ENCODE data around the gene MYPOP. TPM values are rescaled to one million over a fixed set of nuclear protein-coding genes. Genes with fewer than 3 reads are reported as not detected.

The MYPOP gene
- total and polyA plus RNA-seq, 2 of the 13 experiments (the other 11 are each of a cell fraction or from before 2014, with no cell fraction given) = 2.3 to 2.7 TPM

GRCh38 chr19:45918721-45919120 is 16.3 kb upstream of the MYPOP start:
- Histone ChIP-seq H3K4me2 (ENCODE audit: low read depth, low read length) (no peak overlapping the region), H3K4me3 (replicated peaks in 1 of 3; ENCODE audit: insufficient read depth in 1 of 3, low read depth in 2 of 3, low read length in 3 of 3) (no peak overlapping the region), H3K9ac (ENCODE audit: insufficient read depth, low read depth, low read length) (no peak overlapping the region), H3K79me2 (ENCODE audit: insufficient read depth, low read length) (no peaks in the 10 kb centered on the region), H3K4me1 (ENCODE audit: insufficient read depth, low read length) (peaks cover 24% of the 10 kb centered on the region), H3K27me3 (ENCODE audit: control insufficient read depth in 1 of 2, insufficient read depth in 2 of 2, low read length in 2 of 2) (peaks cover 0 to 11% of the 10 kb centered on the region in 2 experiments; a peak in 2 of 5 replicates), H2AFZ (ENCODE audit: low read length) (no peak overlapping the region), H4K20me1 (ENCODE audit: insufficient read depth, low read length) (no peaks in the 10 kb centered on the region), H3K36me3 (replicated peaks in 1 of 2; ENCODE audit: control insufficient read depth in 1 of 2, insufficient read depth in 2 of 2, low read length in 2 of 2) (no peaks in the 10 kb centered on the region), H3K27ac (ENCODE audit: extremely low read length, insufficient read depth, low read length) (no peak overlapping the region), H3K9me3 (ENCODE audit: low read length) (no peaks in the 10 kb centered on the region)
- in situ Hi-C loops (cut with HindIII; ENCODE audit: extremely low pct_ligation_motif_present, low pct_unique_long_range_greater_than_20kb) (loop anchor here (10.0 kb wide), 1 partner anchor 86 kb away; no protein-coding TSS in a partner anchor), intact Hi-C loops (cut with micrococcal nuclease; ENCODE audit: unreplicated experiment) (no loop called here)
- ChIA-PET CTCF (ENCODE audit: low intra/inter-chr PET ratio, low total read pairs) (no interaction called here), POLR2A (interaction anchor here (0.8 kb wide), 1 partner anchor 76 kb away, joined by 3 read pairs; the partner anchor contains the start of gene CCDC61)
- FAIRE-seq (no peak), DNase-seq (ENCODE audit: low spot score) (no peak), ATAC-seq (no peak)
- TF ChIP-seq ZNF674 (CRISPR knock-in tag; IDR thresholded peaks at IDR 0.05; ENCODE audit: low read depth) = no peak
- TF ChIP-seq ZMAT5 (CRISPR knock-in tag; IDR thresholded peaks at IDR 0.05; ENCODE audit: borderline replicate concordance, low read depth) = no peak
- no peak for TF ChIP-seq ISL2 (CRISPR knock-in tag; IDR thresholded peaks at IDR 0.05)
- no TSS peak for BruUV-seq (replicated peaks)
- WGBS (ENCODE audit: low lambda C conversion rate) = 14% methylated on average over 4 of the region's 4 CpGs

GRCh38 chr19:45917421-45918091 is 15.1 kb upstream of the MYPOP start:
- no TSS peak for BruUV-seq (replicated peaks)
- H3K36me3 ChIP-seq (replicated peaks in 1 of 2; ENCODE audit: control insufficient read depth in 1 of 2, insufficient read depth in 2 of 2, low read length in 2 of 2) = no peaks in the 10 kb centered on the region
- no peak for FAIRE-seq
- H3K27ac ChIP-seq (ENCODE audit: extremely low read length, insufficient read depth, low read length) = no peak overlapping the region
- in situ Hi-C loops (cut with HindIII; ENCODE audit: extremely low pct_ligation_motif_present, low pct_unique_long_range_greater_than_20kb) = loop anchor here (10.0 kb wide), 1 partner anchor 87 kb away; no protein-coding TSS in a partner anchor
- ChIA-PET CTCF (ENCODE audit: low intra/inter-chr PET ratio, low total read pairs) (no interaction called here), POLR2A (interaction anchor here (2.4 kb wide), 1 partner anchor 54 kb away, joined by 5 read pairs; the partner anchor contains the start of genes FOXA3 and SYMPK)
- intact Hi-C loops (cut with micrococcal nuclease; ENCODE audit: unreplicated experiment) = no loop called here
- H3K4me2 ChIP-seq (ENCODE audit: low read depth, low read length) = no peak overlapping the region
- WGBS (ENCODE audit: low lambda C conversion rate) = 0% methylated on average over 2 of the region's 4 CpGs
- H3K4me3 ChIP-seq (replicated peaks in 1 of 3; ENCODE audit: insufficient read depth in 1 of 3, low read depth in 2 of 3, low read length in 3 of 3) = no peak overlapping the region
- H3K9me3 ChIP-seq (ENCODE audit: low read length) = no peaks in the 10 kb centered on the region
- H3K79me2 ChIP-seq (ENCODE audit: insufficient read depth, low read length) = no peaks in the 10 kb centered on the region
- no peaks in the 10 kb centered on the region for H4K20me1 ChIP-seq (ENCODE audit: insufficient read depth, low read length)
- TF ChIP-seq ZFP82 (CRISPR knock-in tag; IDR thresholded peaks at IDR 0.05; ENCODE audit: borderline replicate concordance) (no peak), SKI (IDR thresholded peaks at IDR 0.05; ENCODE audit: partially characterized antibody) (no peak), STAT5B (CRISPR knock-in tag; IDR thresholded peaks at IDR 0.05) (no peak), PAF1 (CRISPR knock-in tag; IDR thresholded peaks at IDR 0.05) (no peak), MTA3 (CRISPR knock-in tag; IDR thresholded peaks at IDR 0.05) (no peak), ZNF276 (CRISPR knock-in tag; IDR thresholded peaks at IDR 0.05; ENCODE audit: low read depth) (no peak), ZNF891 (CRISPR knock-in tag; IDR thresholded peaks at IDR 0.05) (no peak), ZBED4 (CRISPR knock-in tag; IDR thresholded peaks at IDR 0.05; ENCODE audit: borderline replicate concordance) (no peak)
- peaks cover 28% of the 10 kb centered on the region for H3K4me1 ChIP-seq (ENCODE audit: insufficient read depth, low read length)
- no peak overlapping the region for H2AFZ ChIP-seq (ENCODE audit: low read length)
- H3K27me3 ChIP-seq (ENCODE audit: control insufficient read depth in 1 of 2, insufficient read depth in 2 of 2, low read length in 2 of 2) = peaks cover 0 to 11% of the 10 kb centered on the region in 2 experiments; a peak in 2 of 5 replicates
- no peak for ATAC-seq
- no peak overlapping the region for H3K9ac ChIP-seq (ENCODE audit: insufficient read depth, low read depth, low read length)
- no peak for DNase-seq (ENCODE audit: low spot score)
